K562 (cell line): ENCODE data around the gene FAM110D.

Experiments
- CBFB ChIP-seq: sonication (generic); formaldehyde crosslinking; IDR thresholded peaks from 2 replicates; pipeline ENCODE4 v1.4.0; 2020; ENCODE audit warnings: mild to moderate bottlenecking, missing genetic modification reagents
- CEBPB ChIP-seq: fragments of 450-650 bp; IDR thresholded peaks from 2 replicates; pipeline ENCODE4 v1.6.1; 2016; ENCODE audit warnings: missing genetic modification characterization, missing compliant biosample characterization
- CHD4 ChIP-seq: fragments of 200-600 bp; sonication (generic); IDR thresholded peaks from 3 replicates; pipeline ENCODE4 v1.6.1; 2012; ENCODE audit warnings: low read depth, mild to moderate bottlenecking, mixed read lengths, low read length, inconsistent platforms; ENCODE audit not compliant: insufficient read depth, insufficient replicate concordance, poor library complexity, severe bottlenecking
- HNRNPK ChIP-seq: fragments of 200-400 bp; formaldehyde crosslinking; IDR thresholded peaks from one replicate; pipeline ENCODE4 v1.6.1; 2018; ENCODE audit warnings: mild to moderate bottlenecking, low read depth, low read length; ENCODE audit not compliant: poor library complexity, severe bottlenecking
- STAG1 ChIP-seq: sonication (generic); formaldehyde crosslinking; IDR thresholded peaks from 2 replicates; pipeline ENCODE4 v1.5.0; 2020; ENCODE audit warnings: missing genetic modification reagents, borderline replicate concordance
- YY1 ChIP-seq, 3 experiments: IDR thresholded peaks; 2 replicates each; pipeline ENCODE4 v1.6.1; 2011; ENCODE audit warnings: low read length in 2 of 3, mild to moderate bottlenecking in 2 of 3, moderate library complexity in 2 of 3, borderline replicate concordance in 1 of 3, control low read depth in 1 of 3, low read depth in 1 of 3; ENCODE audit not compliant: insufficient read depth in 3 of 3, insufficient replicate concordance in 2 of 3, control insufficient read depth in 1 of 3, insufficient read length in 1 of 3; ENCODE audit errors: extremely low read depth in 1 of 3
- ZNF174 ChIP-seq: fragments of 250-450 bp; sonication (Bioruptor Pico); IDR thresholded peaks from 2 replicates; pipeline ENCODE4 v1.4.0; 2020; ENCODE audit warnings: mild to moderate bottlenecking
- ZNF384 ChIP-seq: IDR thresholded peaks from 2 replicates; pipeline ENCODE4 v1.6.1; 2012; ENCODE audit warnings: low read depth, low read length, improper control_type of control experiment
- TF ChIP-seq, protein P1 (sequence below), 3 experiments: IDR thresholded peaks in 2 of 3; conservative IDR thresholded peaks in 1 of 3; 2 replicates each; pipeline ENCODE4 v1.5.1; 2011 to 2012; ENCODE audit warnings: low read length in 3 of 3, mild to moderate bottlenecking in 3 of 3, control low read depth in 2 of 3, improper control_type of control experiment in 1 of 3, inconsistent platforms in 1 of 3, low read depth in 1 of 3, mixed read lengths in 1 of 3, moderate library complexity in 1 of 3; ENCODE audit not compliant: insufficient read depth in 2 of 3
- TF ChIP-seq, protein P2 (sequence below): fragments of 250-450 bp; sonication (Bioruptor Pico); IDR thresholded peaks from 2 replicates; pipeline ENCODE4 v1.5.0; 2021; ENCODE audit warnings: mild to moderate bottlenecking, borderline replicate concordance

DNA sequence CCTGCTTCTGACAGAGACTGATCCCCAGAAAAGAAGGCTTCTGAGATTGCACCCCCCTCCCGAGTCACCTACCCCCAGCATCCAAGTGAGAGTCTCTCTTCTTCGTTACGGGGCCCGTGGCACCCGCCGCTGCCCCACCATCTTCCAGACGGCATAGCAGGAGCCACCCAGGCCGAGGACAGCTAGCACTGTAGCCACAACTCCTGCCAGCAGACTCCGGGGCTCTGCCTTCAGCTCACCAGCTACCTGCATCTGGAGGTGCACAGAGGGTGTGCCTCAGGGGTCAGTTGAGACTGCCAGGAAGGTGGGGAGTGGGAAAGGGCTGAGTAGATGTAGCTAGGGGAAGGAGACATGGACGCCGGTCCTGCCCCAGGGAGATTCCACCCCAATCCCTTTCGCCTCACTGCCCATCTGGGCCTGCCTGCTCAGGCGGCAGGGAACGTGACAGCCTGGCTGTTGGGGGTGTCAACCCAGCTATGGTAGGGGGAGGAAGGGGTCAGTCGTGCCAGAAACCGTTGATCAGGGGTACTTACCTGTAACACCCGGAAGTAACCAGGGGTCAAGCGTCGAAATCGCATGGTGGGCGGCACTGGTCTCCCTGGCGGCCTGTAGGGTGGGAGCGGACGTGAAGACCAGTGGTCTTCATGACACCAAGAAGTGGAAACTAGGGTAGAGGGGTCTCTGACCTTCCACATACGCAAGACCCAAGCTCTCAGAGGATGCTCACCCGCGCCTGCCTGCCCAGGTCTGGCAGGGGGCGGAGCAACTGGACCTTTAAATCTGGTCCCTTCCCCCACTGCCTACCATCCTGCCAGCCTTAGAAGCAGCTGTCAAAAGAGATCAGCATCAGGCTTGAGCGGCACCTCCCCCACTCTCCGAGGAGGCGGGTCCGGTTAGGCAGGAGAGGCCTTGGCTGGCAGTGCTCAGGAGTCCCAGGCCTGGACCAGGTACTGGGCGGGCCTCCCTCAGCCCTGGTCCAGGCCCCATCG, 12.5 kb downstream of the FAM110D start, which contains the start of gene ZNF593OS:
- TF ChIP-seq, protein P1, sequence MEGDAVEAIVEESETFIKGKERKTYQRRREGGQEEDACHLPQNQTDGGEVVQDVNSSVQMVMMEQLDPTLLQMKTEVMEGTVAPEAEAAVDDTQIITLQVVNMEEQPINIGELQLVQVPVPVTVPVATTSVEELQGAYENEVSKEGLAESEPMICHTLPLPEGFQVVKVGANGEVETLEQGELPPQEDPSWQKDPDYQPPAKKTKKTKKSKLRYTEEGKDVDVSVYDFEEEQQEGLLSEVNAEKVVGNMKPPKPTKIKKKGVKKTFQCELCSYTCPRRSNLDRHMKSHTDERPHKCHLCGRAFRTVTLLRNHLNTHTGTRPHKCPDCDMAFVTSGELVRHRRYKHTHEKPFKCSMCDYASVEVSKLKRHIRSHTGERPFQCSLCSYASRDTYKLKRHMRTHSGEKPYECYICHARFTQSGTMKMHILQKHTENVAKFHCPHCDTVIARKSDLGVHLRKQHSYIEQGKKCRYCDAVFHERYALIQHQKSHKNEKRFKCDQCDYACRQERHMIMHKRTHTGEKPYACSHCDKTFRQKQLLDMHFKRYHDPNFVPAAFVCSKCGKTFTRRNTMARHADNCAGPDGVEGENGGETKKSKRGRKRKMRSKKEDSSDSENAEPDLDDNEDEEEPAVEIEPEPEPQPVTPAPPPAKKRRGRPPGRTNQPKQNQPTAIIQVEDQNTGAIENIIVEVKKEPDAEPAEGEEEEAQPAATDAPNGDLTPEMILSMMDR (IDR thresholded peaks at IDR 0.05 in 2 of 3, conservative IDR thresholded peaks at IDR 0.05 in 1 of 3; ENCODE audit: insufficient read depth in 2 of 3, low read depth in 1 of 3, low read length in 3 of 3) = no peak
- no peak for TF ChIP-seq STAG1 (CRISPR knock-in tag)
- TF ChIP-seq CHD4 = no peak
- TF ChIP-seq CBFB = no peak
- TF ChIP-seq CEBPB (tag) = no peak
- TF ChIP-seq, protein P2, sequence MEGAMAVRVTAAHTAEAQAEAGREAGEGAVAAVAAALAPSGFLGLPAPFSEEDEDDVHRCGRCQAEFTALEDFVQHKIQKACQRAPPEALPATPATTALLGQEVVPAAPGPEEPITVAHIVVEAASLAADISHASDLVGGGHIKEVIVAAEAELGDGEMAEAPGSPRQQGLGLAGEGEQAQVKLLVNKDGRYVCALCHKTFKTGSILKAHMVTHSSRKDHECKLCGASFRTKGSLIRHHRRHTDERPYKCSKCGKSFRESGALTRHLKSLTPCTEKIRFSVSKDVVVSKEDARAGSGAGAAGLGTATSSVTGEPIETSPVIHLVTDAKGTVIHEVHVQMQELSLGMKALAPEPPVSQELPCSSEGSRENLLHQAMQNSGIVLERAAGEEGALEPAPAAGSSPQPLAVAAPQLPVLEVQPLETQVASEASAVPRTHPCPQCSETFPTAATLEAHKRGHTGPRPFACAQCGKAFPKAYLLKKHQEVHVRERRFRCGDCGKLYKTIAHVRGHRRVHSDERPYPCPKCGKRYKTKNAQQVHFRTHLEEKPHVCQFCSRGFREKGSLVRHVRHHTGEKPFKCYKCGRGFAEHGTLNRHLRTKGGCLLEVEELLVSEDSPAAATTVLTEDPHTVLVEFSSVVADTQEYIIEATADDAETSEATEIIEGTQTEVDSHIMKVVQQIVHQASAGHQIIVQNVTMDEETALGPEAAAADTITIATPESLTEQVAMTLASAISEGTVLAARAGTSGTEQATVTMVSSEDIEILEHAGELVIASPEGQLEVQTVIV (CRISPR knock-in tag) = no peak
- TF ChIP-seq YY1 (IDR thresholded peaks at IDR 0.05; ENCODE audit: borderline replicate concordance in 1 of 3, control insufficient read depth in 1 of 3, extremely low read depth in 1 of 3, insufficient read depth in 3 of 3, insufficient read length in 1 of 3, insufficient replicate concordance in 2 of 3, low read depth in 1 of 3, low read length in 2 of 3) = no peak
- TF ChIP-seq ZNF174 = no peak
- no peak for TF ChIP-seq ZNF384
- no peak for TF ChIP-seq HNRNPK
